Lung (tissue), 12 donors: ENCODE data around the gene TNS3. TPM values are rescaled to one million over a fixed set of nuclear protein-coding genes. Genes with fewer than 3 reads are reported as not detected.

Source experiments
- ATAC-seq: fragments of 200-7000 bp; cut with Tn5 transposase; one replicate; pipeline ENCODE4 v1.9.1; 2020; ENCODE audit warnings: moderate number of reproducible peaks; ENCODE audit not compliant: insufficient read depth, low FRiP score
- DNase-seq, 3 donors: peaks; one replicate each; pipeline ENCODE4 v3.0.0-alpha.2; 2013 to 2017
- H3K27ac ChIP-seq, 2 donors: one replicate each; pipeline ENCODE4 v1.5.1; 2013; ENCODE audit warnings: mild to moderate bottlenecking in 2 of 2, moderate library complexity in 2 of 2, control low read depth in 1 of 2, inconsistent platforms in 1 of 2, low read depth in 1 of 2, low read length in 1 of 2
- H3K27me3 ChIP-seq, 3 donors: one replicate each; pipeline ENCODE4 v1.5.1; 2013; ENCODE audit warnings: low read length in 2 of 3; ENCODE audit not compliant: control insufficient read depth in 3 of 3, insufficient read depth in 3 of 3
- H3K36me3 ChIP-seq, 4 donors: one replicate each; pipeline ENCODE4 v1.5.1; 2013; ENCODE audit warnings: low read length in 4 of 4, mild to moderate bottlenecking in 1 of 4, moderate library complexity in 1 of 4; ENCODE audit not compliant: control insufficient read depth in 4 of 4, insufficient read depth in 4 of 4
- H3K4me1 ChIP-seq, 5 donors: one replicate each; pipeline ENCODE4 v1.5.1; 2013; ENCODE audit warnings: low read length in 5 of 5, mild to moderate bottlenecking in 2 of 5, moderate library complexity in 1 of 5; ENCODE audit not compliant: control insufficient read depth in 5 of 5, insufficient read depth in 5 of 5
- H3K4me3 ChIP-seq: one replicate; pipeline ENCODE4 v1.5.1; 2013; ENCODE audit warnings: mild to moderate bottlenecking, control low read depth, moderate library complexity
- H3K9ac ChIP-seq, 2 donors: one replicate each; pipeline ENCODE4 v1.5.1; 2013; ENCODE audit warnings: low read length in 2 of 2, control low read depth in 1 of 2; ENCODE audit not compliant: insufficient read depth in 1 of 2
- H3K9me3 ChIP-seq, 4 donors: one replicate each; pipeline ENCODE4 v1.5.1; 2013; ENCODE audit warnings: low read length in 3 of 4, mild to moderate bottlenecking in 1 of 4, moderate library complexity in 1 of 4; ENCODE audit not compliant: control insufficient read depth in 4 of 4, insufficient read depth in 3 of 4
- WGBS, 2 donors: extraction: QIAGEN DNeasy Blood & Tissue Kit; methylation state at CpG; one replicate each; pipeline ENCODE4 v1.1.7; 2013; 5-methylcytosine and 5-hydroxymethylcytosine counted together
- polyA plus RNA-seq, 2 donors: library from polyadenylated mRNA; stranded (reverse); fragments of 200-250 nt; gene quantifications; one replicate each; pipeline ENCODE4 v1.2.1, GENCODE V29; 2013
- total RNA-seq, 2 donors: library from RNA; depleted of rRNA in 1 of 2; stranded (reverse); fragments of >200 nt in 1 of 2; gene quantifications; one replicate each; pipeline ENCODE4 v1.2.1, GENCODE V29; 2014 to 2021
- TF ChIP-seq, protein P1 (sequence below): IDR thresholded peaks from 2 replicates; pipeline ENCODE4 v1.5.1; 2012; ENCODE audit warnings: mild to moderate bottlenecking; ENCODE audit errors: control extremely low read depth, extremely low read depth
- donor health status: control.
- donor health status: control.
- donor health status: Bipolar disorder and iron deficiency.
- donor health status: healthy.
- donor health status: DM: yes; HTN: yes; CAD: no.

The TNS3 gene
- total and polyA plus RNA-seq, 4 donors: 23.8 to 140 (median 85.7) TPM

DNA sequence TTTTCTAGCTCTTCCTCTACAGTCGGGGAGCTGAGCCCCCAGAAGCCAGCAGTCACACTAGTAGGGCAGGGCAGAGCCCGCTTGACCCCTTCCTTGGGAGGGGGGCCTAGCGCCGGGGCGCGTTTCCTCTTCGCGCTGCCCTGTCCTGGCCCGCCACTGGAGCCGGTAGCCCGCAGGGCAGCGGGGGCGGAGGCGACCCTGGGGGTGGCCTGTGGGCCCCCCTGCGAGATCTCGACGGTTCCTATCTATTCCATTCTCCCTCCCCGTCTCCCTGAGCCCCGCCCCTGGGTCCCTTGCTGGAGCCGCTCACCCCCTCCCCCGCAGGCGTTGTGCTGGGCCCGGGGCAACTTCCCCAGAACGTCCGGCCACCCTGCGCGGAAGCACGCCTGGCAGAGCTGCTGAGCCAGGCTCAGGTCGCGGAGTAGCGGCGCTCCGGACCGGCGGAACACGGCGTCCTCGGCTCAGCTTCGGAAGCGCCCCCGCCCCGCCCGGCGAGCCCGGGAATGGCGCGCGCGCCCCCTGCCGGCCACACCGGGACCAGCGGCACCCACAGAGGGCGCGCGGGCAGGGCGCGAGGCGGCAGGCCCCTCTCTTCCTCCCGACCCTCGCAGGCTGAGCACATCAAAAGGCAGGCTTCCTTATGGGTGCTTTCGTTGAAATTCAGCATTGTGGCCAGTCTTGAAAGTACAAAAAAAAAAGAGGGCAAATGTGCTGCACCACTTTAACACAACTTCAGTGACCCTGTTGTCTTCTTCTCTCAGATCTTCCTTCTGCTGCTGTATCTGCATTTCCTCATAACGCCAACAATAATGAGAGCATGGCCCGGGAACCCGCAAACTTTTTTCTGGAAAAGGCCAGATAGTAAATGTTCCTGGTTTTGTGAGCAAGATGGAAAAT, 327.6 kb downstream of the TNS3 start:
- H3K27me3 ChIP-seq: no peaks in the 10 kb centered on the region
- H3K27ac ChIP-seq: peak overlapping the region; percentile 83 to 93
- WGBS, 2 donors: 2 to 3% methylated on average over 47 to 64 of the region's 64 CpGs
- DNase-seq (peak; percentile 75 to 85 (median 81)), ATAC-seq (peak; percentile 90)
- TF ChIP-seq, protein P1, sequence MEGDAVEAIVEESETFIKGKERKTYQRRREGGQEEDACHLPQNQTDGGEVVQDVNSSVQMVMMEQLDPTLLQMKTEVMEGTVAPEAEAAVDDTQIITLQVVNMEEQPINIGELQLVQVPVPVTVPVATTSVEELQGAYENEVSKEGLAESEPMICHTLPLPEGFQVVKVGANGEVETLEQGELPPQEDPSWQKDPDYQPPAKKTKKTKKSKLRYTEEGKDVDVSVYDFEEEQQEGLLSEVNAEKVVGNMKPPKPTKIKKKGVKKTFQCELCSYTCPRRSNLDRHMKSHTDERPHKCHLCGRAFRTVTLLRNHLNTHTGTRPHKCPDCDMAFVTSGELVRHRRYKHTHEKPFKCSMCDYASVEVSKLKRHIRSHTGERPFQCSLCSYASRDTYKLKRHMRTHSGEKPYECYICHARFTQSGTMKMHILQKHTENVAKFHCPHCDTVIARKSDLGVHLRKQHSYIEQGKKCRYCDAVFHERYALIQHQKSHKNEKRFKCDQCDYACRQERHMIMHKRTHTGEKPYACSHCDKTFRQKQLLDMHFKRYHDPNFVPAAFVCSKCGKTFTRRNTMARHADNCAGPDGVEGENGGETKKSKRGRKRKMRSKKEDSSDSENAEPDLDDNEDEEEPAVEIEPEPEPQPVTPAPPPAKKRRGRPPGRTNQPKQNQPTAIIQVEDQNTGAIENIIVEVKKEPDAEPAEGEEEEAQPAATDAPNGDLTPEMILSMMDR: peak; percentile 53
- H3K9me3 ChIP-seq: no peaks in the 10 kb centered on the region
- H3K4me1 ChIP-seq: peaks cover 0 to 14% (median 0%) of the 10 kb centered on the region in 5 donors
- peak overlapping the region in 1 of 2 donors; percentile 72 for H3K9ac ChIP-seq
- H3K36me3 ChIP-seq: peaks cover 0 to 2% (median 0%) of the 10 kb centered on the region in 4 donors
- H3K4me3 ChIP-seq: peak overlapping the region; percentile 33

DNA sequence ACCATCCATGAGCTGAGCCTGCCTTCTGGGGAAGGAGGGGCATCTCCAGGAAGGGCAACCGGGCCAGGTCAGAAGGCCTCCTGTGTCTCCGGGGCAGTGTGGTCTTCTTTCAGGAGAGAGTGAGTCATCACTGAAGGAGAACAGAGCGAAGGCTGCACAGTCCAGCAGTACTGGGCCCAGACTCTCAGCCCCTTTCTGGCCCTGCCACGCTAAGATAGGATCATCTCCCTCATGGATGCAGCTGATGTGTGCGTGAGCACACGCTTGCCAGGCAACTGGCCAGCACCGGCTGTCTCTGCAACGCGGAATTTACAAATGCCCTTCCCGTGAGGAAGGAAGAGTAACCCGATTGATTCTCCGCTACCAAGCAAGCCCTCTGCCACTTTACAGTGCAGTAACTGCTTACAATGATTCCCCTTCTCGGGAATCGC, 328.2 kb downstream of the TNS3 start:
- ATAC-seq (peak; percentile 56), DNase-seq (peak; percentile 55 to 72 (median 70))
- Histone ChIP-seq H3K27me3 (no peaks in the 10 kb centered on the region), H3K36me3 (peaks cover 0 to under 1% (median 0%) of the 10 kb centered on the region in 4 donors), H3K9me3 (no peaks in the 10 kb centered on the region), H3K4me1 (peaks cover 0 to 14% (median 0%) of the 10 kb centered on the region in 5 donors), H3K4me3 (peak overlapping the region; percentile 33), H3K9ac (peak overlapping the region in 1 of 2 donors; percentile 72), H3K27ac (peak overlapping the region; percentile 83 to 93)
- TF ChIP-seq, protein P1: no peak
- 6 to 7% methylated on average over 14 of the region's 14 CpGs for WGBS, 2 donors

DNA sequence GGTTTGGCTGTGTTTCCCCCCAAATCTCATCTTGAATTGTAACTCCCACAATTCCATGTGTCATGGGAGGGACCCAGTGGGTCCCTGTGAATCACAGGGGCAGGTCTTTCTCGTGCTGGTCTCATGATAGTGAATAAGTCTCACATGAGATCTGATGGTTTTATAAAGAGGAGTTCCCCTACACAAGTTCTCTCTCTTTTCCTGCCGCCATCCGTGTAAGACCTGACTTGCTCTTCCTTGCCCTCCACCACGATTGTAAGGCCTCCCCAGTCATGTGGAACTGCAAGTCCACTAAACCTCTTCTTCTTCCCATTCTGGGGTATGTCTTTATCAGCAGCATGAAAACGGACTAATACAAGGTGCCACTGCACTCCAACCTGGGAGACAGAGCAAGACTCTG, 329.2 kb downstream of the TNS3 start:
- 92 to 96% methylated on average over 5 of the region's 5 CpGs for WGBS, 2 donors
- ATAC-seq (no peak), DNase-seq (no peak)
- Histone ChIP-seq H3K4me1 (peaks cover 0 to 14% (median 0%) of the 10 kb centered on the region in 5 donors), H3K27ac (no peak overlapping the region), H3K4me3 (no peak overlapping the region), H3K36me3 (no peaks in the 10 kb centered on the region), H3K9me3 (no peaks in the 10 kb centered on the region), H3K9ac (no peak overlapping the region), H3K27me3 (no peaks in the 10 kb centered on the region)
- TF ChIP-seq, protein P1: no peak
